GM06990 (cell line): ENCODE results near the gene ABCC12.

ENCODE experiments used
- DNase-seq: peaks from one replicate; pipeline ENCODE4 v3.0.0-alpha.2; 2011; ENCODE audit not compliant: insufficient read length; ENCODE audit errors: extremely low read depth
- H3K27me3 ChIP-seq: replicated peaks from 2 replicates; pipeline ENCODE4 v1.6.0; 2011; ENCODE audit warnings: low read length; ENCODE audit not compliant: control insufficient read depth, insufficient read depth
- H3K36me3 ChIP-seq: 2 replicates; pipeline ENCODE4 v1.5.1; 2011; ENCODE audit warnings: low read length; ENCODE audit not compliant: control insufficient read depth, insufficient read depth
- H3K4me3 ChIP-seq: replicated peaks from 2 replicates; pipeline ENCODE4 v1.5.1; 2011; ENCODE audit warnings: low read depth, mild to moderate bottlenecking, control low read depth, low read length
- TF ChIP-seq, protein P1 (sequence below): IDR thresholded peaks from 2 replicates; pipeline ENCODE4 v1.5.1; 2011; ENCODE audit warnings: low read length, control low read depth, mild to moderate bottlenecking, inconsistent platforms; ENCODE audit not compliant: insufficient read depth, poor library complexity, severe bottlenecking

The ABCC12 gene

DNA sequence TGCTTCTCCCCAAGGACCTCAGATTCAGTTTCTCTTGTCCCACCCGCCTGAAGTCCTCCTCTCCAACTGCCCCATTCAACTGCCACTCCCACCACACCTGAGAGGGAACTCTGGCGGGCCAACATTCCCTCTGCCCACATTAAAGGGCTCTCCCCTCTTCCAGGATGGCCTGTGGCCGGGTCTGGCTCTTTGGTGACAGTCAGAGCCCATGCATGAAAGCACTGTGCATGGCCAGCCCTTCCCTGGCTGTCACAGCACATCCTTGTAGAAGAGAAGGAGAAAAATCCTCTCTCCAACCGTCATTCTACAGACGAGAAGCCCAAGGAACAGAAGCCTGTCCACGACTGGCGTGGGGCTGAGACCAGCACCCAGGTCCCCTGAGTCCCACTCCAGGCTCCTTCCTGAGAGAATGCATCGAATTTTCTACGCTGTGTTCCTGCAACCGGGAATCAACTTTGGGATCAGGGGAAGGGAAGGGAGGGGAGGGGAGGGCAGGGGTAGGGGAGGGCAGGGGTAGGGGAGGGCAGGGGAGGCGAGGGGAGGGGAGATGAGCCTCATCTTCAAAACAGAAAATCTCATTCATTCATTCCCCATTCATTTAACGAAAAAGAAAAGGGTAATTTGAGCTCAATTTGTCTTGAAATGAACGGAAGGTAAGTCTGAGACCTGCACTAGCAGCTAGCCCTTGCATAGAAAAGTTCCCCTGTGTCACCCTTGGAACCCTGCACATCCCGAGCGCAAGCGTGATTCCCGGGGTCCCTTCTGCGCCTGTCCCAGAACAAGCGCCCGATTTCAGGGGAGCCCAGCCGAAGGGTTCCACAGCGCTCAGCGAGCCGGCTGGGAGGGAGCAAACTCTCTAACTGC lies at the start of gene ABCC12:
ABCC12 (minus strand) TSS at position 68 of the 864 bp plus-strand sequence. CDS start 9,569 bp downstream, outside the sequence.
- Histone ChIP-seq H3K27me3 (no peaks in the 10 kb centered on the region; the same call in 1 of the 2 replicates), H3K4me3 (no peak within 1 kb of the TSS), H3K36me3 (no peaks in the 10 kb centered on the region)
- DNase-seq, result no peak
- TF ChIP-seq, protein P1, sequence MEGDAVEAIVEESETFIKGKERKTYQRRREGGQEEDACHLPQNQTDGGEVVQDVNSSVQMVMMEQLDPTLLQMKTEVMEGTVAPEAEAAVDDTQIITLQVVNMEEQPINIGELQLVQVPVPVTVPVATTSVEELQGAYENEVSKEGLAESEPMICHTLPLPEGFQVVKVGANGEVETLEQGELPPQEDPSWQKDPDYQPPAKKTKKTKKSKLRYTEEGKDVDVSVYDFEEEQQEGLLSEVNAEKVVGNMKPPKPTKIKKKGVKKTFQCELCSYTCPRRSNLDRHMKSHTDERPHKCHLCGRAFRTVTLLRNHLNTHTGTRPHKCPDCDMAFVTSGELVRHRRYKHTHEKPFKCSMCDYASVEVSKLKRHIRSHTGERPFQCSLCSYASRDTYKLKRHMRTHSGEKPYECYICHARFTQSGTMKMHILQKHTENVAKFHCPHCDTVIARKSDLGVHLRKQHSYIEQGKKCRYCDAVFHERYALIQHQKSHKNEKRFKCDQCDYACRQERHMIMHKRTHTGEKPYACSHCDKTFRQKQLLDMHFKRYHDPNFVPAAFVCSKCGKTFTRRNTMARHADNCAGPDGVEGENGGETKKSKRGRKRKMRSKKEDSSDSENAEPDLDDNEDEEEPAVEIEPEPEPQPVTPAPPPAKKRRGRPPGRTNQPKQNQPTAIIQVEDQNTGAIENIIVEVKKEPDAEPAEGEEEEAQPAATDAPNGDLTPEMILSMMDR, result no peak

DNA sequence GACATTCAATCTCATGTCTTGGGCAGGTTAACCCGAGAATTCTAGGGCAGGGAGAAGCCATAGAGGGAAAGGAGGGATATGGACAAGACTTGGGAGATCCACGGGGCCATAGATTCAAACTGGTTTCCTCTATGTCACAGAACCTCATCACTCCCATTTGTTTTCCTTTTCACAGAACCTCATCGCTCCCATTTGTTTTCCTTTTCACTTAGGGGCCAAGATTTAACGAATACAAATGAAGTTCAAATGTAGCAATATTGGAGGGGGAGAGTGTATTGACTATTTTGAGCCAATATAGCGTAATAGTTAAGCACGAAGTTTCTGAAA lies 49.0 kb upstream of the ABCC12 start:
- no peak for DNase-seq
- TF ChIP-seq, protein P1, result no peak

DNA sequence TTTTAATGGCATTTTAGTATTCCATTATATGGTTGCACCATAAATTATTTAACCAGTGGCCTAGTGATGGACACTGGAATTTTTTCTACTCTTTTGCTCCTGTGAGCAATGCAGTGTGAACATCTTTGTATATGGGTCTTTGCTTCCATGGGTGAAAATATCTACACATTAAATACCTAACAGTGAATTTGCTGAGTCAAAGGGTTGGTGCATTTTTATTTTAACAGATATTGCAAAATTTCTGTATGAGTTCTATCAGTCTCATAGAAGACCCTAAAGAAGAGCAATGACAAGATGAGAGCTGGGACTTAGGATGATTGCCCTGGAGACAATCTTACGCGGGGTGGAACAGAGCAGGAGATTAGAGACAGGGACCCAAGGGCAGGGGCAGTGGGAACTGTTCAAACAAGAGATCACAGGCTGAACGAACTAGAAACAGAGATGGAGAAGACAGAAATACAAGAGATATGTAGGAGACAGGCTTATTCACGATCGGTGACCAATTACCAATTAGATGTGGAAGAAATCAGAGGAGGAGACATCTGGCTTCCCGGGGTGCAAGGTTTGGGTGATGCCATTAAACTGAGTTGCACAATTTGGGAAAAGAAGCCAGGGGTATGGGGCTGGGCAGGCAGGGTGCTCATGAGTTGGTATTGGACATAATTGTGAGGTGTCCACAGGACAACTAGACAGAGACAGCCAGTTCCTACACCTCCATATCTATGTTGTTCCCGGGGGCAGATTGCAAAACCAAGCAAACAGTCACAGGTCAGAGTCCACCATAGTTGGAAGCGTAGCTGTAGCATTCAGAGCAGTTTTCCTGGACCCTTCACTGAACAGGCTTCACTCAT lies 48.4 kb upstream of the ABCC12 start:
- TF ChIP-seq, protein P1, result no peak
- DNase-seq, result no peak
- Histone ChIP-seq H3K4me3 (no peak overlapping the region), H3K27me3 (peaks cover 1% of the 10 kb centered on the region; the same call in 1 of the 2 replicates), H3K36me3 (no peaks in the 10 kb centered on the region)

More for the DNA sequence above, 49.0 kb upstream of the ABCC12 start:
- Histone ChIP-seq H3K4me3 (no peak overlapping the region), H3K36me3 (no peaks in the 10 kb centered on the region), H3K27me3 (peaks cover 1% of the 10 kb centered on the region; the same call in 1 of the 2 replicates)

DNA sequence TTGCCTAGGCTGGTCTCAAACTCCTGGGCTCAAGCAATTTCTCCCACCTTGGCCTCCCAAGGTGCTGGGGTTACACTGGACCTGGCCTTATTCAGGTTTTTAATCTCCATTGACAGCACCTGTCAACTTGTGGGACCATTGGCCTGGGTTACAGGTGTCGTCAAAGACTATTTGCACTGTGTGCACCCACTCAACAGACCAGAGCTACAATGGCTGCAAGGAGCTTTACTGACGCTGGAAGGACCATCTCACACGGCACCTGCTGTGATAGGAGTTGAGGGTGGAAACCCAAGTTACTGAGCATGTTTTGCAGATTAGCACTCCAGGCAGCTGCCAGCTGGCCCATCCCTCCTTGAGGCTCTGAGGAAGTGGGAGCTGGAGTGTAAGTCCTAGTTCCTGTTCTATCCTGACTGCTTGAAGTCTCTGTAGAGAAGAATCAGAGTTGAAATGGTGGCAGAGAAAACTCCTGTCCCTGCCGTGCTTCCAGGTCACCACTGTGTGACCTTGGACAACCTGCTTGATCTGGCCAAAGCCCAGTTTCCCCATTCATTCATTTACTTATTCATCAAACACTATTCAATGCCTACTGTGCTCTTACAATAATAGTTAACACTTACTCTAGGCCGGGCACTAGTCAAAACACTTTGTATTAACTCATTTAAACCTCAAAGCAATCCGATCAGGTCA lies 45.9 kb upstream of the ABCC12 start:
- H3K36me3 ChIP-seq, result no peaks in the 10 kb centered on the region
- H3K4me3 ChIP-seq, result no peak overlapping the region
- TF ChIP-seq, protein P1, result no peak
- DNase-seq, result no peak
- H3K27me3 ChIP-seq, result no peaks in the 10 kb centered on the region

DNA sequence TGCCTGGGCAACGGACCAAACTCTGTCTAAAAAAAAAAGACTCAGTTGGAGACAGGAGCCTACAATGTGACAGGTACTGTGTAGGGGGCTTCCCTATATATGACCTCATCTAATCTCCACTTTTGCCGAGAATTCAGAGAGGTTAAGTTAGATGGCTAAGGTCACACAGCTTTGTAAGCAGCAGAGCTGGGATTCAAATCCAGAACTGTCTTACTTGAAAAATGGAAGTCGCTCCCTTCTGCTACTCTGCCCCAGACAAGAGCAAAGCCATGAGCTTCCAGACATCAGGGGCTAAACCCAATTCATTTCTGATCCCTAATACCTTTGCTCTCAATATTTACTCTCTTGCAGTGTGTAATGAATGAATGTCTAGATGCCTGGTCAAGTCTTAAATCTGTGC lies 41.5 kb upstream of the ABCC12 start:
- Histone ChIP-seq H3K4me3 (no peak overlapping the region), H3K27me3 (no peaks in the 10 kb centered on the region), H3K36me3 (no peaks in the 10 kb centered on the region)
- TF ChIP-seq, protein P1, result no peak
- DNase-seq, result no peak
